GM20000 (cell line): ENCODE results near the gene ZNF287.

Experiments used
- DNase-seq: peaks from one replicate; pipeline ENCODE4 v3.0.0; 2012; ENCODE audit warnings: low spot score
- CTCF ChIP-seq: IDR thresholded peaks from 2 replicates; pipeline ENCODE4 v1.5.1; 2012; ENCODE audit warnings: mild to moderate bottlenecking, control low read depth; ENCODE audit errors: extremely low read depth, missing control alignments

The ZNF287 gene

GRCh38 chr17:16515933-16516332, 53.1 kb downstream of the ZNF287 start:
- TF ChIP-seq CTCF, result no peak
- no peak for DNase-seq

GRCh38 chr17:16513873-16514272, 55.1 kb downstream of the ZNF287 start:
- DNase-seq, result no peak

GRCh38 chr17:16512011-16512410, 57.0 kb downstream of the ZNF287 start:
- DNase-seq, result no peak
- TF ChIP-seq CTCF, result no peak

More at GRCh38 chr17:16513873-16514272, 55.1 kb downstream of the ZNF287 start:
- no peak for TF ChIP-seq CTCF

- DNase-seq, result no peak
- no peak for TF ChIP-seq CTCF
These were observed 57.4 kb downstream of the ZNF287 start for GRCh38 chr17:16511593-16511992.

- no peak for DNase-seq
- TF ChIP-seq CTCF, result no peak
These were observed 61.0 kb downstream of the ZNF287 start for GRCh38 chr17:16507918-16508533.

GRCh38 chr17:16506188-16506587, 62.8 kb downstream of the ZNF287 start:
- TF ChIP-seq CTCF, result no peak
- DNase-seq, result no peak

- DNase-seq, result no peak
- TF ChIP-seq CTCF, result no peak
These were observed 64.0 kb downstream of the ZNF287 start for GRCh38 chr17:16504984-16505383.
